H1 (cell line): ENCODE results near the gene CRYBA4. TPM values are rescaled to one million over a fixed set of nuclear protein-coding genes. Genes with fewer than 3 reads are reported as not detected.

Source experiments
- BACH1 ChIP-seq: IDR thresholded peaks from 2 replicates; pipeline ENCODE4 v1.6.1; 2012; ENCODE audit warnings: low read length, improper control_type of control experiment
- CTBP2 ChIP-seq: IDR thresholded peaks from 2 replicates; pipeline ENCODE4 v1.7.0; 2011; ENCODE audit warnings: borderline replicate concordance, mild to moderate bottlenecking, moderate library complexity, mixed read lengths, low read length; ENCODE audit not compliant: insufficient read depth, insufficient read length
- EP300 ChIP-seq, 2 experiments: IDR thresholded peaks; 1 replicate in 1 of 2; 2 replicates in 1 of 2; pipeline ENCODE4 v1.6.1; 2011 to 2012; ENCODE audit warnings: low read depth in 2 of 2, low read length in 2 of 2, mild to moderate bottlenecking in 2 of 2, borderline replicate concordance in 1 of 2, inconsistent platforms in 1 of 2, moderate library complexity in 1 of 2
- KDM5A ChIP-seq: fragments of 200-600 bp; IDR thresholded peaks from 2 replicates; pipeline ENCODE4 v1.7.1; 2012; ENCODE audit warnings: mild to moderate bottlenecking, low read length, inconsistent platforms, mixed read lengths
- NANOG ChIP-seq: IDR thresholded peaks from 2 replicates; pipeline ENCODE4 v1.6.1; 2011; ENCODE audit warnings: low read length, low read depth, mild to moderate bottlenecking, inconsistent platforms; ENCODE audit not compliant: insufficient read depth, poor library complexity, severe bottlenecking
- TAF1 ChIP-seq: IDR thresholded peaks from 2 replicates; pipeline ENCODE4 v1.6.1; 2011; ENCODE audit warnings: mild to moderate bottlenecking, low read depth, low read length
- polyA plus RNA-seq, 7 experiments: library from polyadenylated mRNA; depleted of rRNA in 3 of 7; stranded (reverse) in 5 of 7; unstranded in 2 of 7; fragments of >200 nt in 5 of 7; fragments of 200-250 nt in 2 of 7; gene quantifications; 1 replicate in 5 of 7; 2 replicates in 1 of 7; 4 replicates in 1 of 7; pipeline versions ENCODE4 v1.2.1 to v1.2.3, GENCODE V29; 2011 to 2013; ENCODE audit warnings: missing spikeins in 2 of 7, mixed read lengths in 2 of 7
- total RNA-seq: library from RNA; stranded (reverse); fragmentation: NEBNext Ultra II Directional; extraction: Animal tissue kit (Norgen Biotek cat#: 25700); gene quantifications from 2 replicates; pipeline ENCODE4 v1.2.1, GENCODE V29; 2021
- TF ChIP-seq, protein P1 (sequence below): fragments of 300-600 bp; sonication (generic); IDR thresholded peaks from 2 replicates; pipeline ENCODE4 v1.7.1; 2012; ENCODE audit warnings: low read length, moderate library complexity, mild to moderate bottlenecking, inconsistent platforms; ENCODE audit not compliant: insufficient replicate concordance
- TF ChIP-seq, protein P2 (sequence below): IDR thresholded peaks from 2 replicates; pipeline ENCODE4 v1.6.1; 2012; ENCODE audit warnings: low read length, inconsistent platforms

The CRYBA4 gene
- total and polyA plus RNA-seq, 2 of the 8 experiments (the other 6 are each of a cell fraction or from before 2014, with no cell fraction given) = 0.67 to 3.1 TPM

DNA sequence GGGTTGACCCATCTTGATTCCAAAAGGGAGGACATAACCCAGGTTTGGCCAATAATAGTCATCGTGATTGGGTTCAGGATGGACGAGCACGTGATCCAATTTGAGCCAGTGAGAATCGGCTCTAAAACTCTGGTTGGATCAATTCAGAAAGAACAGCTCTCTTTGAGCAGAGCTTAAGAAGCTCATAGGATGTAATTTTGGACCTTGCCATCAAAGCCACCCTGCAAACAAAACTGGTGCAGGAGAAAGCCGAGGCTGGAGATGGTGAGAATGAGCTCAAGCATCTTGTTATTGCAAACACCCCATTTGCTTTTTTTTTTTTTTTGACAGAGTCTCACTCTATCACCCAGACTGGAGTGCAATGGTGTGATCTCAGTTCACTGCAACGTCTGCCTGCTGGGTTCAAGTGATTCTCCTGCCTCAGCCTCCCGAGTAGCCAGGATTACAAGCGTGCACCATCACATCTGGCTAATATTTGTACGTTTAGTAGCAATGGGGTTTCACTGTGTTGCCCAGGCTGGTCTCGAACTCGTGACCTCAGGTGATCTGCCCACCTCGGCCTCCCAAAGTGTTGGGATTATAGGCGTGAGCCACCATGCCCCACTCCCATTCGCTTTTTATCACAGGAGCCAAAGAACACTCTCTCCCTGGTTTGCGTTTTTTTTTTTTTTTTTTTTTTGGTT, 21.8 kb downstream of the CRYBA4 start (continued):
- TF ChIP-seq, protein P1, sequence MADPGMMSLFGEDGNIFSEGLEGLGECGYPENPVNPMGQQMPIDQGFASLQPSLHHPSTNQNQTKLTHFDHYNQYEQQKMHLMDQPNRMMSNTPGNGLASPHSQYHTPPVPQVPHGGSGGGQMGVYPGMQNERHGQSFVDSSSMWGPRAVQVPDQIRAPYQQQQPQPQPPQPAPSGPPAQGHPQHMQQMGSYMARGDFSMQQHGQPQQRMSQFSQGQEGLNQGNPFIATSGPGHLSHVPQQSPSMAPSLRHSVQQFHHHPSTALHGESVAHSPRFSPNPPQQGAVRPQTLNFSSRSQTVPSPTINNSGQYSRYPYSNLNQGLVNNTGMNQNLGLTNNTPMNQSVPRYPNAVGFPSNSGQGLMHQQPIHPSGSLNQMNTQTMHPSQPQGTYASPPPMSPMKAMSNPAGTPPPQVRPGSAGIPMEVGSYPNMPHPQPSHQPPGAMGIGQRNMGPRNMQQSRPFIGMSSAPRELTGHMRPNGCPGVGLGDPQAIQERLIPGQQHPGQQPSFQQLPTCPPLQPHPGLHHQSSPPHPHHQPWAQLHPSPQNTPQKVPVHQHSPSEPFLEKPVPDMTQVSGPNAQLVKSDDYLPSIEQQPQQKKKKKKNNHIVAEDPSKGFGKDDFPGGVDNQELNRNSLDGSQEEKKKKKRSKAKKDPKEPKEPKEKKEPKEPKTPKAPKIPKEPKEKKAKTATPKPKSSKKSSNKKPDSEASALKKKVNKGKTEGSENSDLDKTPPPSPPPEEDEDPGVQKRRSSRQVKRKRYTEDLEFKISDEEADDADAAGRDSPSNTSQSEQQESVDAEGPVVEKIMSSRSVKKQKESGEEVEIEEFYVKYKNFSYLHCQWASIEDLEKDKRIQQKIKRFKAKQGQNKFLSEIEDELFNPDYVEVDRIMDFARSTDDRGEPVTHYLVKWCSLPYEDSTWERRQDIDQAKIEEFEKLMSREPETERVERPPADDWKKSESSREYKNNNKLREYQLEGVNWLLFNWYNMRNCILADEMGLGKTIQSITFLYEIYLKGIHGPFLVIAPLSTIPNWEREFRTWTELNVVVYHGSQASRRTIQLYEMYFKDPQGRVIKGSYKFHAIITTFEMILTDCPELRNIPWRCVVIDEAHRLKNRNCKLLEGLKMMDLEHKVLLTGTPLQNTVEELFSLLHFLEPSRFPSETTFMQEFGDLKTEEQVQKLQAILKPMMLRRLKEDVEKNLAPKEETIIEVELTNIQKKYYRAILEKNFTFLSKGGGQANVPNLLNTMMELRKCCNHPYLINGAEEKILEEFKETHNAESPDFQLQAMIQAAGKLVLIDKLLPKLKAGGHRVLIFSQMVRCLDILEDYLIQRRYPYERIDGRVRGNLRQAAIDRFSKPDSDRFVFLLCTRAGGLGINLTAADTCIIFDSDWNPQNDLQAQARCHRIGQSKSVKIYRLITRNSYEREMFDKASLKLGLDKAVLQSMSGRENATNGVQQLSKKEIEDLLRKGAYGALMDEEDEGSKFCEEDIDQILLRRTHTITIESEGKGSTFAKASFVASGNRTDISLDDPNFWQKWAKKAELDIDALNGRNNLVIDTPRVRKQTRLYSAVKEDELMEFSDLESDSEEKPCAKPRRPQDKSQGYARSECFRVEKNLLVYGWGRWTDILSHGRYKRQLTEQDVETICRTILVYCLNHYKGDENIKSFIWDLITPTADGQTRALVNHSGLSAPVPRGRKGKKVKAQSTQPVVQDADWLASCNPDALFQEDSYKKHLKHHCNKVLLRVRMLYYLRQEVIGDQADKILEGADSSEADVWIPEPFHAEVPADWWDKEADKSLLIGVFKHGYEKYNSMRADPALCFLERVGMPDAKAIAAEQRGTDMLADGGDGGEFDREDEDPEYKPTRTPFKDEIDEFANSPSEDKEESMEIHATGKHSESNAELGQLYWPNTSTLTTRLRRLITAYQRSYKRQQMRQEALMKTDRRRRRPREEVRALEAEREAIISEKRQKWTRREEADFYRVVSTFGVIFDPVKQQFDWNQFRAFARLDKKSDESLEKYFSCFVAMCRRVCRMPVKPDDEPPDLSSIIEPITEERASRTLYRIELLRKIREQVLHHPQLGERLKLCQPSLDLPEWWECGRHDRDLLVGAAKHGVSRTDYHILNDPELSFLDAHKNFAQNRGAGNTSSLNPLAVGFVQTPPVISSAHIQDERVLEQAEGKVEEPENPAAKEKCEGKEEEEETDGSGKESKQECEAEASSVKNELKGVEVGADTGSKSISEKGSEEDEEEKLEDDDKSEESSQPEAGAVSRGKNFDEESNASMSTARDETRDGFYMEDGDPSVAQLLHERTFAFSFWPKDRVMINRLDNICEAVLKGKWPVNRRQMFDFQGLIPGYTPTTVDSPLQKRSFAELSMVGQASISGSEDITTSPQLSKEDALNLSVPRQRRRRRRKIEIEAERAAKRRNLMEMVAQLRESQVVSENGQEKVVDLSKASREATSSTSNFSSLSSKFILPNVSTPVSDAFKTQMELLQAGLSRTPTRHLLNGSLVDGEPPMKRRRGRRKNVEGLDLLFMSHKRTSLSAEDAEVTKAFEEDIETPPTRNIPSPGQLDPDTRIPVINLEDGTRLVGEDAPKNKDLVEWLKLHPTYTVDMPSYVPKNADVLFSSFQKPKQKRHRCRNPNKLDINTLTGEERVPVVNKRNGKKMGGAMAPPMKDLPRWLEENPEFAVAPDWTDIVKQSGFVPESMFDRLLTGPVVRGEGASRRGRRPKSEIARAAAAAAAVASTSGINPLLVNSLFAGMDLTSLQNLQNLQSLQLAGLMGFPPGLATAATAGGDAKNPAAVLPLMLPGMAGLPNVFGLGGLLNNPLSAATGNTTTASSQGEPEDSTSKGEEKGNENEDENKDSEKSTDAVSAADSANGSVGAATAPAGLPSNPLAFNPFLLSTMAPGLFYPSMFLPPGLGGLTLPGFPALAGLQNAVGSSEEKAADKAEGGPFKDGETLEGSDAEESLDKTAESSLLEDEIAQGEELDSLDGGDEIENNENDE = no peak
- no peak for TF ChIP-seq TAF1
- TF ChIP-seq, protein P2, sequence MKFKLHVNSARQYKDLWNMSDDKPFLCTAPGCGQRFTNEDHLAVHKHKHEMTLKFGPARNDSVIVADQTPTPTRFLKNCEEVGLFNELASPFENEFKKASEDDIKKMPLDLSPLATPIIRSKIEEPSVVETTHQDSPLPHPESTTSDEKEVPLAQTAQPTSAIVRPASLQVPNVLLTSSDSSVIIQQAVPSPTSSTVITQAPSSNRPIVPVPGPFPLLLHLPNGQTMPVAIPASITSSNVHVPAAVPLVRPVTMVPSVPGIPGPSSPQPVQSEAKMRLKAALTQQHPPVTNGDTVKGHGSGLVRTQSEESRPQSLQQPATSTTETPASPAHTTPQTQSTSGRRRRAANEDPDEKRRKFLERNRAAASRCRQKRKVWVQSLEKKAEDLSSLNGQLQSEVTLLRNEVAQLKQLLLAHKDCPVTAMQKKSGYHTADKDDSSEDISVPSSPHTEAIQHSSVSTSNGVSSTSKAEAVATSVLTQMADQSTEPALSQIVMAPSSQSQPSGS = no peak
- no peak for TF ChIP-seq BACH1
- no peak for TF ChIP-seq NANOG
- TF ChIP-seq EP300 (IDR thresholded peaks at IDR 0.05; ENCODE audit: borderline replicate concordance in 1 of 2, low read depth in 2 of 2, low read length in 2 of 2) = no peak
- no peak for TF ChIP-seq CTBP2
- no peak for TF ChIP-seq KDM5A
